HG03097 (cell line): ENCODE data around the gene SAAL1.
A peak's percentile ranks its signal among the peaks of the same experiment; 100 is the strongest.
"Not testable (repeated sequence)": the region's sequence is repeated elsewhere in the genome, so short reads cannot be mapped to it uniquely, and the experiment has no call there.

ENCODE experiments used
- ATAC-seq: cut with Tn5 transposase; IDR thresholded peaks from one replicate; pipeline ENCODE4 v1.9.1; 2021; ENCODE audit not compliant: unreplicated experiment, low FRiP score

The SAAL1 gene, protein sequence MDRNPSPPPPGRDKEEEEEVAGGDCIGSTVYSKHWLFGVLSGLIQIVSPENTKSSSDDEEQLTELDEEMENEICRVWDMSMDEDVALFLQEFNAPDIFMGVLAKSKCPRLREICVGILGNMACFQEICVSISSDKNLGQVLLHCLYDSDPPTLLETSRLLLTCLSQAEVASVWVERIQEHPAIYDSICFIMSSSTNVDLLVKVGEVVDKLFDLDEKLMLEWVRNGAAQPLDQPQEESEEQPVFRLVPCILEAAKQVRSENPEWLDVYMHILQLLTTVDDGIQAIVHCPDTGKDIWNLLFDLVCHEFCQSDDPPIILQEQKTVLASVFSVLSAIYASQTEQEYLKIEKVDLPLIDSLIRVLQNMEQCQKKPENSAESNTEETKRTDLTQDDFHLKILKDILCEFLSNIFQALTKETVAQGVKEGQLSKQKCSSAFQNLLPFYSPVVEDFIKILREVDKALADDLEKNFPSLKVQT

DNA sequence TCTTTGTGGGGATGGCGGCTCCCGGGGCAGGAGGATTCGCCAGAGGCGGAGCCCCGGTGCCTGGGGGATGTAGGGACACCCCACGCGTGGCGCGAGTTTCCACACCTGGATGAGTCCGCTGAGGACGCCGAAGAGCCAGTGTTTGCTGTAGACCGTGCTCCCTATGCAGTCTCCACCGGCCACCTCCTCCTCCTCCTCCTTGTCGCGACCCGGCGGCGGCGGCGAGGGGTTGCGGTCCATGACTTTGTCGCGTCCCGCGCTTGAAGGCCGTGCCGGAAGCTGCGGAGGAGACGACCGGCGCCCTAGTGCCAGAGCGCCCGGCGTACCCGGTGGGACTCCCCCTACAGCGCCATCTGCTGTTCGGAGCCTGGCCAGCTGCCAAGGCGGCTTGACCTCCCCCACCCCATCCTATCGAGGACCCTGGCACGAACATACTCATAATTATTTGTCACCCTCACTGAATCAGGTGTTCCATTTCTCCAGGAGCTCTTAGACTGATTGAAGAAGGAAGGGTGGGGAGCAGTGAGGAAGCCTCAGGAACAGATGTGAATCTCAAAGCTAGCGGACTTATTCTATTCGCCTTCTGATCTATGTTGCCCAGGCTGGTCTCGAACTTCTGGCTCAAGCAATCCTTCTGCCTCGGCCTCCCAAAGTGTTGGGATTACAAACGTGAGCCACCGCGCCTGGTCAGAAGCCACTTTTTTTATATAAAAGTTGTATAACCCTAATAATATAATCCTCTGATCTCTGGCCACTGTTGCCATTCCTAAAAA is at the start of gene SAAL1:
Gene SAAL1 (minus strand): TSS at position 281 of the 773 bp plus-strand sequence. CDS start 41 bp downstream, at position 240.
- ATAC-seq: peak; percentile 93

DNA sequence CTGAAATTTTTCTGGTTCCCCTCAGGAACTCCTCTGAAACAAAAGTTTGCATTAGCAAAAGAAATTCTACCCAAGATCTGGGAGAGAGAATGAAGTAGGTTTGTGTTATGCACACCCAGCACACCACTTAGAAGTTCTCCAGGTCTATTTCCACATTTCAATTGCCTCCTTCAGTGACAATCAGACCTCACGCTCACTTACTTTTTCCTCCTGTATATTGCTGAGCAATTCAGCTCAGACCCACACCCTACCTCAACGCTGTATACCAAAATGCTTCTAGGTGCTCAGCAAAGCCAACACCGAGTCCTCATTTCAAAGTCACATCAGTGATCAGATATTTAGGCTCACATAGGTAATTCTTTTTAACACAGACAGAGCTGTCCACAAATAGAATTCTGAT is 45.7 kb upstream of the SAAL1 start:
- ATAC-seq: no peak

DNA sequence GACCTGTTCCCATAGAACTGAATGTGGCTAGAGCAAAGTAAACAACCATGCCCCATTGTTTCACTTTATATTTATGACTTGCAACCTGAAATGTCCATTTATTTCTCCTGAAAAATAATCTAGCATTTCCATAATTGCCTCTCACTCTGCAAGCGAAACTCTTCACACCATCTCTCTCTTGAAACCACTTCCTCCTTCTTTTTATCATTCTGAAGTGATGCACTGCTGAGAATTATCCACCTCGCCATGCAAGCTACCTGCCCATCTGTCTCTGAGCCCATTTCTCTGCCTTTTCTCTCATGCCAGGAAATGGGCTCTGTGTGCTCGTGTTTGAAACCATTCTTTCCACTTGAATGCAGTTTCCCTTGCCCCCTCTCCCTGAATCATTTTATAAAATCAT is 40.0 kb upstream of the SAAL1 start:
- no peak for ATAC-seq

DNA sequence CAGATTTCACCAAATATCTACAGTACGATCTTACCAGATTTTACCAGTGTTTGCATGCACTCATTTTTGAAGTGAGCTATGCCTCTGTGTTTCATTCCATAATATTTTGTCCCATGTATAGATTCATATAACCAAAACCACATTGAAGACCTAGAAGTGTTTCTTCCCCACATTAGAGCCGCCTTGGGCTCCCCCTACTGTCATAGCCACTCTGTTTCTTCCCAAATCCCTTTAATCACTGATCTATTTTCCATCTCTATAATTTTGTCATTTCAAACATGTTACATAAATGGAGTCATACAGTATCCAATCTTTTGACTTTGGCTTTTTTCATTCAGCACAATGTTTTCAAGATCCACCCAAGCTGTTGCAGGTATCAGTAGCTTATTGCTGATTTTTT is 39.1 kb upstream of the SAAL1 start:
- ATAC-seq: no peak

DNA sequence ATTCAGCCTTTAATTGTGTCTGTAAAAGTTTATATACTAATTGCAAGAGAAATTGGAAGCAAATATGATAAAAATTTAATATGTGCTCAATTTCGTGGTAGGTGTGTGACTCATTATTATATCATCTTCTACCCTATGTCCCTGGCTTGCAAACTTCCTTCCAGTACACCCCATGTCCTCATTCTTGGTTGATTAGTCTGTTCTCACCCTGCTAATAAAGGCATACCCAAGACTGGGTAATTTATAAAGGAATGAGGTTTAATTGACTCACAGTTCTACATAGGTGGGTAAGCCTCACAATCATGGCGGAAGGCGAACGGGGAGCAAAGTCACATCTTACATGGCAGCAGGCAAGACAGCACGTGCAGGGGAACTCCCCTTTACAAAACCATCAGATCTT is 38.4 kb upstream of the SAAL1 start:
- ATAC-seq: no peak

DNA sequence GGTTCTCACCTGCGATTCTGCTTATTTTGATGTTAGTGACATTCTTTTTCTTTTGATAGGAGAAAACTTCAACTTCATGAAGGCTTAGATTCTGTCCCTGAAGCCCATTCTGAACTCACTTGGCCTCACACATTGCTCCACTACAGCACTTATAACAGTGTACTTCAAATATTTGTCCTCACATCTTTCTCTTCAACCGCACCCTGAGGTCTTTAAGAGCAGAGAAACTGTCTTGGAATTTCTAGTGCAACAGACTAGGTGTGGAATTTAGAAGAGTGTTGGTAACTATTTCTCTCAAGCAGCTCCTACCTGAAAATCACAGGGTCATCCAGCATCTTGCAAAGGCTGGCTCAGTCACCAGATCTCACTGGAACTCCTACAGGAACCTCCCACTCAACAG is 34.3 kb upstream of the SAAL1 start:
- no peak for ATAC-seq

DNA sequence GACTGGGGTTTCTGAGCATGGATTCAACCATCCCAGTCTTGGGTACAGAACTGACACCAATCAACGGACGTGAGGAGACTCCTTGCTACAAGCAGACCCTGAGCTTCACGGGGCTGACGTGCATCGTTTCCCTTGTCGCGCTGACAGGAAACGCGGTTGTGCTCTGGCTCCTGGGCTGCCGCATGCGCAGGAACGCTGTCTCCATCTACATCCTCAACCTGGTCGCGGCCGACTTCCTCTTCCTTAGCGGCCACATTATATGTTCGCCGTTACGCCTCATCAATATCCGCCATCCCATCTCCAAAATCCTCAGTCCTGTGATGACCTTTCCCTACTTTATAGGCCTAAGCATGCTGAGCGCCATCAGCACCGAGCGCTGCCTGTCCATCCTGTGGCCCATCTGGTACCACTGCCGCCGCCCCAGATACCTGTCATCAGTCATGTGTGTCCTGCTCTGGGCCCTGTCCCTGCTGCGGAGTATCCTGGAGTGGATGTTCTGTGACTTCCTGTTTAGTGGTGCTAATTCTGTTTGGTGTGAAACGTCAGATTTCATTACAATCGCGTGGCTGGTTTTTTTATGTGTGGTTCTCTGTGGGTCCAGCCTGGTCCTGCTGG is 31.4 kb upstream of the SAAL1 start:
- ATAC-seq: no peak

DNA sequence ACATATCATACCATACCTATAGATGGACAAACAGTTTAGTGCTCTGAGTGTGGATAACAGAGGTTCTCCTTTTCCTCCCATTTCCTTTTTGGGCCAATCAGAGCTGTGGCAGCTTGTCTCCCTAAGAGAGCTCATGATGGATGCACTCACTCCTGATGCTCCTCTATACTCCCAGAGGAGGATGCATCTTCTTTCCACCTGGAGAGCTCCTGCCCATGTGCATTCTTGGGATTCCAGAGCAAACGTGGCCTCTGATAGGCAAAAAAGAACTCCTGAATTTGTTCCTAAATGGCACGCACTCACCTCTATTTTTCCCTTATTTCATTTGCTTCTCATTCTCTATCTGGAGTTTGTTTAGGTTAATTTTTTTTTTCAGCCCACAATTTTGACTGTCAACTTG is 29.4 kb upstream of the SAAL1 start:
- no peak for ATAC-seq

DNA sequence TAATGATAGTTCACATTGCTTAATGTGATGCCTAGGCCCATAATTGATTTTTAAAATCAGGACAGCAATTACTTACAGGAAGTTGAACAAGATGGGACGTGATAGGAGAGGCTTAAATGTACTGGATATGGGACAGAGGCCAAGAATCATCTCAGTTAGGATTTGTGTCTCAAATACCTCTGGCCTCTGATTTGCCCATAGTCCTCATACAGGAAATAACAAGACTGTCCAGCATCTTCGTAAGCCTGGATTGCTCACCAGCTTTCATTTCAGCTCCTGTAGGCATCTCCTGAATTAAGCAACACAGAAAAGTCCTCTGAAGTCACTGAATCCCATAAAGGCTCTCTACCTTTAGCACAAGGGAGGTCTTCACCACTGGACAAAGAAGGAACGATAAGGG is 26.5 kb upstream of the SAAL1 start, which contains the start of gene MRGPRX3:
Gene MRGPRX3 (plus strand): TSS at position 231 of the 400 bp plus-strand sequence. CDS start 4,632 bp downstream, outside the sequence.
- ATAC-seq: no peak

DNA sequence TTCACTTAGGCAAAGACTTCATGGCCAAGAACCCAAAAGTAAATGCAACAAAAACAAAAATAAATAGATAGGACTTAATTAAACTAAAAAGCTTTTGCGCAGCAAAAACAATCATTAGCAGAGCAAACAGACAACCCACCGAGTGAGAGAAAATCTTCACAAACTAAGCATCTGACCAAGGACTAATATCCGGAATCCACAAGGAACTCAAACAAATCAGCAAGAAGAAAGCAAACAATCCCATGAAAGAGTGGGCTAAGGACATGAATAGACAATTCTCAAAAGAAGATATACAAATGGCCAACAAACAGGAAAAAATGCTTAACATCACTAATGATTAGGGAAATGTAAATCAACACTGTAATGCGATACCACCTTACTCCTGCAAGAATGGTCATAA is 25.2 kb upstream of the SAAL1 start:
- not testable (repeated sequence) for ATAC-seq

DNA sequence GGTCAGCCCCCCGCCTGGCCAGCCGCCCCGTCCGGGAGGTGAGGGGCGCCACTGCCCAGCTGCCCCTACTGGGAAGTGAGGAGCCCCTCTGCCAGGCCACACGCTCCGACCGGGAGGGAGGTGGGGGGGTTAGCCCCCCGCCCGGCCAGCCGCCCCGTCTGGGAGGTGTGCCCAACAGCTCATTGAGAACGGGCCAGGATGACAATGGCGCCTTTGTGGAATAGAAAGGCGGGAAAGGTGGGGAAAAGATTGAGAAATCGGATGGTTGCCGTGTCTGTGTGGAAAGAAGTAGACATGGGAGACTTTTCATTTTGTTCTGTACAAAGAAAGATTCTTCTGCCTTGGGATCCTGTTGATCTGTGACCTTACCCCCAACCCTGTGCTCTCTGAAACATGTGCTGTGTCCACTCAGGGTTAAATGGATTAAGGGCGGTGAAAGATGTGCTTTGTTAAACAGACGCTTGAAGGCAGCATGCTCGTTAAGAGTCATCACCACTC is 15.5 kb upstream of the SAAL1 start:
- ATAC-seq: not testable (repeated sequence)

DNA sequence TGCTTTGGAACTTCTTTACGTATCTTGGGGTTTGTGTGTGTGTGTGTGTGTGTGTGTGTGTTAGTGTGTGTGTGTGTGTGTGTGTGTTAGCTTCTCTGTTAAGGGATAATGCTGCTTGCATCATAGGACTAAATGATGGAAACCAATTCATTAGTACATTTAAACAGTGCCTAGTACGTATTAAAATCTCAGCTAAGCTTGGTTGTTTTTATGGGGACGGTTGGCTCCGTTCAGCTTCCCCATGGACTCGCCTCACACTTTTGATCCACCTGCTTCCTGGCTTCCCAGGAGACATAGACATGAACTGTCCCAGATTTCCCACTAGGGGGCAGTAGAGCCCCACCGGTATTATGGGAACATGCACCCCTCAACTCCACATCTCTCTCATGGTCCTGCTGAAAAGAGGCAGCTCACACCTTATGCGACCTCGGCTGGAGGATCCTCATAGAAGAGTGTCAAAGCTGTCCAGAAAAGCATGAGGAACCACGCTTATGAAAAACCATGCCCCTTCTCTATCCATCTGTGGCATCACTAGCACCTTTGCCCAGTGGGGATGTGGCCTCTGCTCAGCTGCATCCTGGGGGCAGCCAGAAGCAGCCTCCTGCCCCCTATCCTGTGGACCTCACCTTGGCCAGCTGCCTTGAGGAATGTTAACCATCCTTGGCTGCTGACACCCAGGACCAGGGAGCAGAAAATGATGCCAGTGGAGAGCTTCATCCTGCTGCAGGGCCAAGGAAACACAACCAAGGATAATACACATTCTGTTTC is 9.7 kb upstream of the SAAL1 start:
- ATAC-seq: peak; percentile 77

DNA sequence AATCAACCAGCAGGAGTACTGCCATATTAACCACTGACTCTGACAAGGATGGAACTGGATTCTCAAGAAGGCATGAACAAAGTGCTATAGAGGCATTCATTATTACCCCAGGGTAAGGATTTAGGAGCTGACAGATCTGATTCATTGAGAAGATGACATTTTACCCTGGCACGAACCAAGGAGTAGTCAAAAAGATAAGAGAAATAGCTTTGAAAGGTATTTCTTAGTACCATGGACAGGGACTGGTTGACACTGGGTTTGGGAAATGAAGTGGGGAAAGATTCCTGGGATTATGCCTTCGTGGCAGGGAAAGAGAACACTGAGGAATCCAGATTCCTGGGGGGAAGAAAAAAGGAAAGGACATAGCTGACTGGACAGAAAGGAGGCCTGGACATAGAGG is 5.1 kb upstream of the SAAL1 start:
- ATAC-seq: no peak

DNA sequence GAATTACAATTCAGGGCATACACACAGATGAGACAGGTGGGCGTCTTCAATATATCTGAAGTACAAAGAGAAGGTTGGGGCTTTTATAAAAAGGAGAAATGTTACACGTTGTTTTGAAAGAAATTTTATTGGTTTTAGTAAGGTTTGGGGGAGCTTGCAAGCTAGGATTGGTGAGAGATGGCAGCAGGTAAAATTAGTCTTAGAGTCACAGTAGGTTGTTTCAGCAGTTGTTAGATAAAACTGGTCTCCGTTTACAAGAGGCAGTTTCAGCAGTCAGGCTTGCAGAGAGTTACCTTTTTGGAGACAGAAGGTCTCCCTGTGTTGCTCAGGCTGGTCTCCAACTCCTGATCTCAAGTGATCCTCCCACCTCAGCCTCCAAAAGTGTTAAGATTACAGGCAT is 2.4 kb upstream of the SAAL1 start:
- no peak for ATAC-seq

DNA sequence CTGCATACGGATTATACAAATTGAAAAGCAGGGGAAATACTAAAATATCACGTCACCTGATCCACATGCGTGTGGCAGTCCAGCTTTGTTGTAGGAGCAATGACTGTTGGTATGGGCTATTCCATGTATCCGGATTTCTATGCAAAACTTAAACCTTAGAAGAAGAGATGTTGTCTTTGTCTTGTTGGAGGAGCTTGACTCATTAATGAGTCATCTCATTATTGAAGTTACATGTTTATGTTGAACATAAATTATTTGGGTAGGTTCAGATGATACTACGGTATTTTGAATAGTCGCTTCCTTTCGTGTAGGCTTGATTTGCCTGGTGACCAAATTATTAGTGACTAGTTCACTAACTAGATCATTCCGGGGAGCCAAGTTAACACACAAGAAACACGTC is 806 bp upstream of the SAAL1 start:
- ATAC-seq: no peak

DNA sequence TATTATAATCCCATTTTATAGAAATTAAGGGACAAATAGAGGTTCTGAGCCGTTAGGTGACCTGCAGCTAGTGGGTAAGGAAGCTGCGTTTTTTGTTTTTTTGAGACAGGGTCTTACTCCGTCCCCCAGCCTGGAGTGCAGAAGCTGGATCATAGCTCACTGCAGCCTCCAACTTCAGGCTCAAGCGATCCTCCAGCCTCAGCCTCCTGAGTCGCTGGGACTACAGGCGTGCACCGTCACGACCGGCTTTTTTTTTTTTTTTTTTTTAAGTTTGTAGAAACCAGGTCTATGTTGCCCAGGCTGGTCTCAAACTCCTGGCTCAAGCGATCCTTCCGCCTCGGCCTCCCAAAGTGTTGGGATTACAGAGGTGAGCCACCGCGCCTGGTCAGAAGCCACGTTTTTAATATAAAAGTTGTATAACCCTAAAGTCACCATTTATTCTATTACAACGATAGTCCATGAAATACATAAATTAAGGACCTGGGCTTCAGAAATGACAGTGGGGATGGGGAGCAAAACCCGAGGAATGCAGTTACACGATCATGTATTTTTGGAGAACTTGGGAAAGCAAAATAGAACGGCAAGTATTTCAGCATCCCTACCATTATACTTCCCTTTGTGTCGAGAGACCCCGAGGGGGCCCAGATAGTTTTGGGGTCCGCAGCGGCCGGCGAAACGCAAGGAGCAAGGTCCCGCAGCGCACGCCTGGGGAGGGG is 638 bp downstream of the SAAL1 start:
- ATAC-seq: no peak

DNA sequence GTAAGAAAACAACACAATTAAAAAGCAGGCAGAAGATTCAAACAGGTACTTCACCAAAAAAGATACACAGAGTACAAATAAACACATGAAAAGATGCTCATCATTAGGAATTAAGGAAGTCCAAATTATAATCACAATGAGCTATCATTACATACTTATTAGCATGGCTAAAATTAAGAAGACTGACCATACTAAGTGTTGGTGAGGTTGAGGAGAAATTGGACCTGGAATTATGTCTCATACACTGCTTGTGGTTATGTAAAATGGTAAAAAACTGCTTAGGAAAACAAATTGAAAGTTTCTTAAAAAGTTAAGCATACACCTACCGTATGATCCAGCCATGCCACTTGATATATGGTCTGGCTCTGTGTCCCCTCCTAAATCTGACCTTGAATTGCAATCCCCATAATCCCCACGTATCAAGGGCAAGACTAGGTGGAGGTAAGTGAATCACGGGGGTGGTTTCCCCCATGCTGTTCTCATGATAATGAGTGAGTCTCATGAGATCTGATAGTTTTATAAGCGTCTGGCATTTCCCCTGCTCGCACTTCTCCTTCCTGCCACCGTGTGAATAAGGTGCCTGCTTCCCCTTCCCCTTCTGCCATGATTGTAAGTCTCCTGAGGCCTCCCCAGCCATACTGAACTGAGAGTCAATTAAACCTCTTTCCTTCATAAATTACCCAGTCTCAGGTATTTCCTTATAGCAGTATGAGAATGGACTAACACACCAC is 4.8 kb downstream of the SAAL1 start:
- no peak for ATAC-seq

DNA sequence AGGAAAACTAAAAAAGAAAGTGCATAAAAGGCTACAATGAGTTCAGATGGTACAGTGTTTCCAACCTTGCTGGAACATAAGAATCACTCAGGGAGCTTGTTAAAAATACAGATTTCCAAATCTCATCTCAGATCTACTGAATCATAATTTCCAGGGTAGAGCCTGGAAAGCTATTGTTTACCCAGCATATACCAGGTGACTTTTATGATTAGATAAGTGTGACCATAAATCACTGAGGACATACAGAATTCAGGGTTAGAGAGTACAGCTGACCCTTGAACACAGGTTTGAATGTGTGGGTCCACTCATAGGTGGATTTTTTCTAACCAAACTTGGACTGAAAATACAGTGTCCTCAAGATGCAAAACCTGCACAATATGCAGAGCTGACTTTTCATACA is 11.9 kb downstream of the SAAL1 start:
- ATAC-seq: no peak

DNA sequence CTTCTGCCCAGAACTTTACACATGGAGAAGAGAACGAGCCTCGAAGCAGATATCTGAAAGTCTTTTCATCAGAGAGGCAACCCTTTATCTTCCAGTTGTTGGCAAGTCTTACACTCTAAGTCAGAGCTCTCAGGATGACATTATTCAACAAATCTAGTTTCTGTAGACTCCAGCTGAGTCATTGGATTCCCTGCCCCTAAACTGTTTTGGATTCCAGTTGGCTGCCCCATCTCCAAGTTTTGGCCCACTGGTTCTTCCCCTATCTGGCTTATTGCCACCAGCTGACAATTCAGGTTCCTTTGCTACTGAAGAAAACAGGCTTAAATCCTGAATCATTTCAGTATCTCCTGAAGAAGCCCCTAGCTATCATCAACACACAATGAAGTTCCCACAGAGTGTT is 14.2 kb downstream of the SAAL1 start:
- no peak for ATAC-seq
